Measurements from ENCODE around the gene STRIP2.

The STRIP2 gene

GRCh38 chr7:129450295-129450694 lies 16.1 kb downstream of the STRIP2 start:
- H3K27ac ChIP-seq: no peak overlapping the region
- TF ChIP-seq, protein P1, sequence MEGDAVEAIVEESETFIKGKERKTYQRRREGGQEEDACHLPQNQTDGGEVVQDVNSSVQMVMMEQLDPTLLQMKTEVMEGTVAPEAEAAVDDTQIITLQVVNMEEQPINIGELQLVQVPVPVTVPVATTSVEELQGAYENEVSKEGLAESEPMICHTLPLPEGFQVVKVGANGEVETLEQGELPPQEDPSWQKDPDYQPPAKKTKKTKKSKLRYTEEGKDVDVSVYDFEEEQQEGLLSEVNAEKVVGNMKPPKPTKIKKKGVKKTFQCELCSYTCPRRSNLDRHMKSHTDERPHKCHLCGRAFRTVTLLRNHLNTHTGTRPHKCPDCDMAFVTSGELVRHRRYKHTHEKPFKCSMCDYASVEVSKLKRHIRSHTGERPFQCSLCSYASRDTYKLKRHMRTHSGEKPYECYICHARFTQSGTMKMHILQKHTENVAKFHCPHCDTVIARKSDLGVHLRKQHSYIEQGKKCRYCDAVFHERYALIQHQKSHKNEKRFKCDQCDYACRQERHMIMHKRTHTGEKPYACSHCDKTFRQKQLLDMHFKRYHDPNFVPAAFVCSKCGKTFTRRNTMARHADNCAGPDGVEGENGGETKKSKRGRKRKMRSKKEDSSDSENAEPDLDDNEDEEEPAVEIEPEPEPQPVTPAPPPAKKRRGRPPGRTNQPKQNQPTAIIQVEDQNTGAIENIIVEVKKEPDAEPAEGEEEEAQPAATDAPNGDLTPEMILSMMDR (conservative IDR thresholded peaks at IDR 0.05): no peak

DNA sequence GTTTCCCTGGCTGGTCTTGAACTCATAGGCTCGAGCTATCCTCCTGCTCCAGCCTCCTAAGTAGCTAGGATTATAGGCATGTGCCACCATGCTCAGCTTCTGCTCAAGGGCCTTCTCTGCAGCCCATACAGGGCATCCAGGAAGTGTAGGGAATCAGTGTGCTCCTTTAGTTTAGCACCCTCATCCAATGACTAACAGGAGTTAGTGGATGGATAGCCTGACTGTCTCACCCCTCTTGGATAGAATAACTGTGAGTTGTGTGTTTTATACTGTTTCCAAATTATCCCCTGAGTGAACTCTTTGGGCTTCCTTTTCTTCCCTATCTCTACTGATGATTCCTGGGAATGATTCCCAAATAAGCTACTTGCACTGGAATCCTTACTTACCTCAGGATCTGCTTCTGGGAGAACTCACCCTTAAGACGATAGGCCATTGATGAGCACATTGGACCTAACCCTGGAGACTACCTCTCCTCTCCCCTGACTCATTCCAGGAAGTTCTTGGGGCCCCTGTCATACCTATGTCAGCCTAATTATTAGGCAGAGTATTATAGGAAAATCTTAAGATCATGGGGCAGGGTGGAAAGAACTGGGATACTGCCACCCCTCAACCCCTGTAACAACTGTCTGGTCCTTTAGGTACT lies 18.5 kb downstream of the STRIP2 start:
- TF ChIP-seq, protein P1 (conservative IDR thresholded peaks at IDR 0.05): no peak
- H3K27ac ChIP-seq: no peak overlapping the region

DNA sequence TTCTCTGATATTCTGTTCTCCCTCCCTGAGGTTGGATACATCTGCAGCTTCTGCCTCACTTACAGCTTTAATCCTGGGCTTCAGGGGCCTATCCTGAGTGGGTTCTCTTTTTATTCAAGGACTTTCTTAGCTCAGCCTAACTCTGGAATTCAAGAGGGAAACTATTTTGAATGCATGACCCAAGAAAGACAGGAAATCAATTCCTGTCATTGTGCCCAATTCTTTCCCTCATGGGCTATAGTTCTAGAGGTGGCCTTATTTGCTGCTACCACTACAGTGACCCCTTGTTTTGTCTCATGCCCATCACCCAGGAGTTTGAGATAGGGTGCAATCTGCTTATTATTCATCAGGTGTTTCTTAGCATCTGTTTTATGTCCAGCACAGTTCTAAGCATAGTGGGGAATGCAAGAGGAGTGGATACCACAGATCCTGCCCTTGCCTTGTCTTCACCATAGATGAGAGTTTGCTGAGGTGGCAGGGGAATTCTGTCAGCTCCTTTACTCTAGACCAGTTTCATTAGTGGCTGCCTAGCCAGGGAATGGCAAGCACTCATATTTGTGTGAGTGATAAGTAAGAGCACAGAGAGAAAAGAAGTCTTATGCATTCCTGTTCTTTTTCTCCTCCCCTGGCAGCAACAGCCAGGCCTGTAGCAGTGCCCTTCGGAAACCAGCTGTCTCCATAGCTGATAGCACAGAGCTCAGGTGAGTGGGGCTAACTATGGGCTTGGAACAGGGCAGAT lies 19.4 kb downstream of the STRIP2 start:
- TF ChIP-seq, protein P1 (conservative IDR thresholded peaks at IDR 0.05): no peak
- no peak overlapping the region for H3K27ac ChIP-seq

DNA sequence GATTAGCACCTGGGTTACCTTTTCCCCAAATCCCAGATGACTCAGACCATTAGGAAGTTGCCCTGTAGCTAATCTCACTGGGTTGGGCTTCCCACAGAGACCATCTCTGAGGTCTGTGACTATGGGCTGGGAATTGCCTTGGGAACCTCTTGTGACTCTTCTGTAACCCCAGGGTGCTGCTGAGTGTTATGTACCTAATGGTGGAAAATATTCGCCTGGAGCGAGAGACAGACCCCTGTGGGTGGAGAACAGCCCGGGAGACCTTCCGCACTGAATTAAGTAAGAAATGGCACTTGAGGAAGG lies 20.0 kb downstream of the STRIP2 start:
- TF ChIP-seq, protein P1 (conservative IDR thresholded peaks at IDR 0.05): no peak
- no peak overlapping the region for H3K27ac ChIP-seq

- TF ChIP-seq, protein P1 (conservative IDR thresholded peaks at IDR 0.05): no peak
- H3K27ac ChIP-seq: no peak overlapping the region
These were observed 22.2 kb downstream of the STRIP2 start for GRCh38 chr7:129456421-129456820.

DNA sequence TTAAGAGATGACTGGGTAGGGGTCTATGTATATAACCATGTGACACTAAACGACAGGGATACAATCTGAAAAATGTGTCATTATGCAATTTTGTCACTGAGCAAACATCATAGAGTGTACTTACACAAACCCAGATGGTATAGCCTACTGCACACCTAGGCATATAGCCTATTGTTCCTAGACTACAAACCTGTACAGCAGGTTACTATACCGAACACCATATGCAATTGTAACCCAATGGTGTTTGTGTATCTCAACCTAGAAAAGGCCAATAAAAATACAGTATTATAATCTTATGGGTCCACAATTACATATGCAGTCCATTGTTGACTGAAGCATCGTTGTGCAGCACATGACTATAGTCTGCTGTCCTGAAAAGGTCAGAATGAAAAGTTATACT lies 22.9 kb downstream of the STRIP2 start:
- TF ChIP-seq, protein P1 (conservative IDR thresholded peaks at IDR 0.05): no peak
- H3K27ac ChIP-seq: no peak overlapping the region

DNA sequence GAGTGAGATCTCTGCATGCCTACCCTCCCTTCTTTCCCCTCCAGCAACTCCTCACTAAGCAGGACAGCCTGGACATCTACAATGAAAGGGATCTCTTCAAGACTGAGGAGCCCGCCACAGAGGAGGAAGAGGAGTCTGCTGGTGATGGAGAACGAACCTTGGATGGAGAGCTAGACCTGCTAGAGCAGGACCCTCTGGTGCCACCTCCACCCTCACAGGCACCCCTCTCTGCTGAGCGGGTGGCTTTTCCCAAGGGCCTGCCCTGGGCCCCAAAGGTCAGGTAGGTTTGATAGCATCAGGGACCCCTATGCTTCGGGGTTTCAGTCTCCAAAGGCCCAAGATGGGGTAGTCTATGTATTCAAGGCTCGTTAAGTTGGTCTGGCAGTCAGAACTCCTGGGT lies 23.9 kb downstream of the STRIP2 start:
- TF ChIP-seq, protein P1 (conservative IDR thresholded peaks at IDR 0.05): no peak
- no peak overlapping the region for H3K27ac ChIP-seq
